Ureter (tissue), 1 donor: ENCODE data around the gene FYB1. TPM values are rescaled to one million over a fixed set of nuclear protein-coding genes. Genes with fewer than 3 reads are reported as not detected.

Experiments
- DNase-seq: peaks from one replicate; pipeline ENCODE4 v3.0.0-alpha.2; 2020; ENCODE audit warnings: low spot score
- total RNA-seq: library from RNA; stranded (reverse); gene quantifications from one replicate; pipeline ENCODE4 v1.2.4, GENCODE V29; 2023
- donor health status: DM: yes; HTN: yes; CAD: no.

Gene FYB1
- total RNA-seq, 1 donor from 2014 or later: 17.9 TPM

- DNase-seq: no peak
Observed at GRCh38 chr5:39159811-39160490, 59.4 kb downstream of the FYB1 start.

GRCh38 chr5:39158786-39159185, 60.6 kb downstream of the FYB1 start:
- DNase-seq: no peak

DNA sequence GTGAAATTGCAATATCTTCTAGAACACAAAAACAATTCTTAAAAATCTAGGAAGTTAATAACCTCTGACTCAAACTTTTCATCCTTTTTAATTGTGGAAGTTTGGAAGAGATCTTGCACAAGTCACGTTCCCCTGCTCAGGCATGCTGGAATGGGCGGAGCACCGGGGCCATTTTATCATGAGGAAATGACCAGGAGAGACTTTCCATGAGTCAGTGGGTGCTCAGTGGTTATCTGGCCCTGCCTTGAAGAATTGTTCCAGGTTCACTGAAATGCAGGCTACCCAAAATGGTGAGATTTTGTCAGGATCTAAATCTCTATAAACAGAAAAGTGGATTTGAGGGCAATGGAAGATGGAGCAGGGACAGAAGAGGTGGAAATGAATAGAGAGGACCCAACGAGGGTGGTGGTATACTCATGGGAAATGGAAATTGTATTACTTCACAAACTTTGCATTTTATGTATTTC, 61.2 kb downstream of the FYB1 start:
- no peak for DNase-seq

DNA sequence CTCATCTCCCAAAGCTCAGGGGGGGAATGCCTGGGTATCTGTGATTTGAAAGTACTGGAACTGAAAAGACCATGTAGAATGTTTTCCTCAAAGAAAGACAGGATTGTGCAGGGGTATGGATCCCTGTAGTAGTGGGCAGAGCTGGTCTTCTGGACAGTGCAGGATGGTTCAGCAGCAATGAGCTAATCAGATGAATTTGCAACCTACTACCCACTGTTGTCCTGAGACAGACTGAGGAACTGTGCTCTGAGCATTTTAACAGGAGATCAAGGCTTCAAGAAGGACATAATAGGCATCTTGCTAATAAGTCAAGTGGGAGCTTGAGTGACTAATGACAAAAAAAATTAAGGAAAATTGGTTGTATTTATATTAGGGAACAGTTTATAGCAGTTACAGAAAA, 61.7 kb downstream of the FYB1 start:
- DNase-seq: no peak

DNA sequence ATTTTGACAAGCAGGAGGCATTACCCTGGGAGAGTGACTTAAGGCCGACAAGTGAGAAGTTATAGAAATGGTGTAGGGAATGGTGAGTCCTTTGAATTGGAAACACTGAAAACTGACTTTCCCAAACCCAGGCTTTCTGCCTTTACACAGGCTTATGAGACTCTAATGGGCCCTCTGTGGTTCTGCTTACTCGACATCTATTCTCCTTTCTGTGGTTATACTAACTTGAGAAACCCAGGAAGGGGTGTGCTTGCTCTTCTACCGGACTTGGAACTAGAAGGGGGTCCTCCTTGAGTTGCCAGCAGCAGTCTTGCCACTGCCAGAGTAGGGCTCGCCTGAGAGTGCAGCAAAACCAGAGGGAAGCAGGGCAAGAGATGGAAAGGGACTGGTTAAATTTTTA, 63.3 kb downstream of the FYB1 start:
- DNase-seq: no peak

- no peak for DNase-seq
Observed at GRCh38 chr5:39151745-39152144, 67.6 kb downstream of the FYB1 start.

DNA sequence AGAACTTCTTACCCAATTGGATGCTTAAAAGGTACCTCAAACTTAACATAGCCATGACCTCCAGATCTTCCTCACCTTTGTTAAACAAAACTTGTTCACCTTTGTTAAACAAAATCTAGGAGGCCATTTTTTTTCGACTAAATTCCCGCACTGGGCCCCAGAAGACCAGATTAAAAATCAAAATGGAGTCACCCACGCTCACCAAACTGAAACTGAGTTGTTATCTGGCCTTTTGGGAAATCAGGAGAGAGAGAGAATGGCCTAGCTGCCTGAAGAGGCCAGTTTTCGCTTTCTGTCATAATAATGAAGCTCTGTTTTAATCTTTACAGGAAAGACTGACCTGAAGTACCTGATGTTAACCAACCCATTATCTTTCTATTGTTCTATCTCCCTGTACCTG, 69.4 kb downstream of the FYB1 start:
- no peak for DNase-seq

GRCh38 chr5:39148983-39149534, 70.3 kb downstream of the FYB1 start:
- no peak for DNase-seq

DNA sequence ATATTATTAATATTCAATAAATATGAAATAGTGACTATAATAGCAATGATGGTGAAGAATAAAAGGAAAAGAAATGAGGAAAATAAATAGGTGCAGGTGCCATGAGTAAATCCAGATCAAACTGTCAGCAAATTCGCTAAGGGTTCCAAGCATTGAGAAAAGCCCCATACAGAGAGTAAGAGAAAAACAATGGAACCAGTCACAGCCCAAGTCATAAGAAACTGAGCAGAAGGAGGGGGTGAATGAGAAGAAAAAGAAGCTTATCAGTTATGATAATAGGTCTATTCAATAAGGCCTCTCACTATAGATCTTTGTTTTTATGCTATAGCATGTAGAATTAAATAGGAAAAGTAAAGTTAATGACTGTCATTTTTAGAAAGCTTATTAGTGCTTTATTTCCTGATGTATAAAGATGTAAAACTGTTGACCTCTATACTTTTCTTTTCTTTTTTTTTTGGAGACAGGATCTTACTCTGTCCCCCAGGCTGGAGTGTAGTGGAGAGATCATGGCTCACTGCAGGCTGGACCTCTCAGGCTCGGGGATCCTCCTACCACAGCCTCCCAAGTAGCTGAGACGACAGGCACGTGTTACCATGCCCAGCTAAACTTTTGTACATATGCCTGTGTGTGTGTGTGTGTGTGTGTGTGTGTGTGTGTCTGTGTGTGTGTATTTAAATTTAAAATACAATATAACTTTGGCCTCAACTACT, 72.4 kb downstream of the FYB1 start:
- no peak for DNase-seq

DNA sequence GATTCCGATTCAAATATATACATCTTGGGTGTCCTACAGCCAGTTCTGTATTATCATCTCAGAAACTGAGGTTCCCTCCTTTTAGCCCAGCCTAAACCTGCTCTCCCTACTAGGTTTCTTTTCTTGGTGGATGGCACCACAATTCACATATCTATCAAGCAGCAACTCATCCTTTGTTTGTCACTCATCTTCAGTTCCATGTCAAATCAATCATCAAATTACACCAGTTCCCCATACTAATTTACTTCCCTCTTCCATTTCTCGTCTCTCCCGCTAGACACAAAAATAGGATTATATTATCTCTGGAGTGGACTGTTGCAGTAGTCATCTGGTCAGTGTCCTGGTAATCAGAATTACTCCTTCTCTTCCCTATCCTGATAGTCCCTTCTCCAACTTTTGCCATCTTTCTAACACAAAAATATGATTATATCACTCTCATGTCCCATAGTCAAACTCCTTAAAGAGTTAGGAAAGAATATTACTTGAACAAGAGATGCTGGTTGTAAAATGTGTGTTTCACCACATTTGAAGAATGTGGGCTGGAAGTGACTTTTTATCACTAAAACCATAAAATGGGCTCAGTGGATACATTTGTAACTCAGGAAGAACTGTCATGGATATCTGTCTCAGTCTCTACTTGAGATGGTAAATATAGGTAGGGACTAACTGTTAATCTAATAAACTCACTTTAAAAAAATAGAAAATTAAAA, 76.1 kb downstream of the FYB1 start:
- no peak for DNase-seq

GRCh38 chr5:39140558-39141168, 78.7 kb downstream of the FYB1 start:
- no peak for DNase-seq

DNA sequence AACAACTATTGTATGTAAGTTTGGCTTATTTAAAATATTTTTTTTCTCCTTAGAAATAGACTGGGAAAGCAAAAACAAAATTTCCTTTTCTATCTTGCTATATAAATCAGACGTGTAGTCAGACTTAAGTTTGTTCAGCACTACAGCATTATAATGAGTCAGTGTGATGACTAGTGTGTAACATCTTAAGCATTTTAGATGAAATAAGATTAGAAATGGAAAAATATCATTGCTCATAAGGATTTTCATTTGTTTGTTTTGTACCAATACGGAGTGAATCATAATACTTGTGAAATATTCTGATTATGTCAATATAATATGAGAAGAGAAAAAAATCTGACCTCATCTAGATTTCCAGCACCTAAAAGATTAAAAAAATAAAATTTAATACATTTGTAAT, 80.5 kb downstream of the FYB1 start:
- DNase-seq: no peak

GRCh38 chr5:39137819-39138451, 81.4 kb downstream of the FYB1 start:
- no peak for DNase-seq

DNA sequence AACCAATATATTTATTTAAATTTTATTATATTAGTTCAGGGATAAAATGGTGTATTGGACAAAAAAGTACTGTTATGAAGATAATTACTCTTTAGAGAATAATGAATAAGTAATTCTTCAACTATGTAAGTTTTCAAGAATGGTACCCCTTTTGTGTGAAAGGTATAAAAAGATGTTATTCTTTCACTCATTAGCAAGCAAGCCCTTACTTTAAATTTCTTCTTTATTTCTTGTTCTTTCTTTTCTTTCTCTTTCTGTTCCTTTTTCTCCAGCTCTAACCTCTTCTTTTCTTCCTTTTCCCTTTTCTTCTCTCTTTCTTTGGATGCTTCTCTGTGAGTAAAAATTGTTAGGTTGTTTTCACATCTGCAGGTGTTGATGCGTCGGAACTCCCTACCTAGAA, 82.0 kb downstream of the FYB1 start:
- DNase-seq: no peak

DNA sequence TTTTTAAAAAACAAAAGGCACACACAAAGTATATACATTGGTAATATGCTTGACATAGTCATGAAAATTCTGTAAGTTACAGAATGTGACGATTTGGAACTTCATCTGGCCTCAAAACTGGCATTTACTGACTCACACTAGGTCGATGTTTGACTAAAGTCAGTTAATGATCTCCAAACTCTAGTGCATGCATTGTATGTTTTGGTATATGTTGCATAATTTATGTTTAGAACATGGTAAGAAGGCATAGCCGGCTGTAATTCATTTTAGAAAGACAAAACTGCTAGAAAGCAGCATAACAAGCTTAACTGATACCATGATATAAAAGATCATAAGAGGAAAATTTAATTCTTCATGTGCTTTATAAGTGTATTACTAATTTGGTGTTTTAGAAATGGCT, 86.6 kb downstream of the FYB1 start:
- no peak for DNase-seq

DNA sequence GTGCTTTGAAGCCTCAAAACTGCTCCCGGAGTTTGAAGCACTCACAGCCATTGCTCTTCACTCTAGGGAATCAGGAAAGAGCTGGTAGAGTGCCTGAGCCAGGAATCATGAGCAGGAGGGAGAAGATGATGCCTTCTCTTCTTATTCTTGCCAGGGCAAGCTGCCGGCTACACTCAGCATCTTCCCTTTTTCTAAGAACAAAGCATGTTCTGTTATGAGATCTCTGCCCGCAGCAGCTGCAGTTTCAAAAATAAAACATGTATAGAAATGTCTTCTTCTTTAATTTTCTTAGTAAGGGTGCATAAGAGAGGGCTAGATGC, 87.3 kb downstream of the FYB1 start:
- no peak for DNase-seq

DNA sequence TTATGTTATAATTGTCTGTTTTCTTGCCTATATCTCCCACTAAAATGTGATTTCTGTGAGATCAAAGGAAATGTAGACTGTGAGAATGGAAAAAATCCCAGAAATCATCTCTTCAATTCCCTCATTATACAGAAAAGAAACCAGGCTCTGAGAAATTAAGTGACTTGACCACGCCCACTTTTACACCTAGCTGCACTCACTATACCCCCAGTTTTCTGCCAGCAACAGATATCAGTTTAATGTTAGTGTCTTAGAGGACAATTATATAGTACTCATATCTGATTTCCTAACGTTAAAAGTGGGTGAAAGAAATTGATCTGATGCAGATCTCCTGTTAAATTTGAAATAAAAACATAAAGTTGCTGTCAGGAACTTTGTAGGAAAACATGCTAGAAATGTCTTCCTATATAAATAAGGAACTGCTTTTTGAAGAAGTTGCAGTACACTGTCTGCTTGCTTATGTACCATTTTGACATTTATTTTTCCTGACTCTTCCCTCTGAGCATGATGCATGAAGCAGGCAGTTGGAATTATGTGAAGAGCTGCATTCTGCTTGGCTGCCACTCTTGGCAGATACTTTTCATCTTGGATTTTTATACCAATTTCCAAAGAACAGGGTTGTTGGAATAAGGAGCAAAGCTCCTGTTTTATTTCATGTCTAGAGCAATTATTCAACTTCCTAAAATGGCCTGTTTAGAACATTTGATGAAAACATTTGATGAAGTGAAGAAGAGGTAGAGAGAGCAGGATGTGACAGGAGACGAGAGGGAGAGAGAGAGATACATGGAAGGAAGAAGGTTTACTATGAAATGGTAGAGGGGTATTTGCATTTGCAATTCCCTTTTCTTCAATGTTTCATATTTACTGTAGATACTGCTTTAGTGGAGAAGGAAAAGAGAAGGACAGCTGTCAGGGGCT, 87.9 kb downstream of the FYB1 start:
- DNase-seq: no peak

- no peak for DNase-seq
Observed at GRCh38 chr5:39130716-39131115, 88.6 kb downstream of the FYB1 start.

- no peak for DNase-seq
Observed at GRCh38 chr5:39121922-39122321, 97.4 kb downstream of the FYB1 start.

- DNase-seq: no peak
Observed at GRCh38 chr5:39121315-39121714, 98.0 kb downstream of the FYB1 start.

DNA sequence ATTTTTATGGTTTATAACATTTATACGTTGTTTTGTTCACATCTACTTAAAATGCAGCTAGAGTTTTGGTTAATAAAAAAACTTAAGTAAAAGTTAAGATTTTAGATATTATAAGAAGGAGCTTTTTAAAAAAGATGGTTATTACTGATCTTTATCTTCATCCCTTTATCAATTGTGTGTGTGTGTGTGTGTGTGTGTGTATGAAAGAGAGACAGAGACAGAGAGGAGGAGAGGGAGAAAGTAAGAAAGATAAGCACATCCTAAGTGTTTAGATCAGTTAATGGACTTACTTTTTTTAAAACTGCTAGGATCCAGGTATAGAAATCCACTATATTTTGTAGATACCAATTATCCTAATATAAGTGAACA, 99.3 kb downstream of the FYB1 start:
- no peak for DNase-seq
